Measurements from ENCODE around the gene GALK1. TPM values are rescaled to one million over a fixed set of nuclear protein-coding genes. Genes with fewer than 3 reads are reported as not detected.

Gene GALK1
- total and polyA plus RNA-seq, 9 of the 15 experiments (the other 6 are each of a cell fraction or from before 2014, with no cell fraction given), result 0.45 to 51.6 (median 17.4) TPM

GRCh38 chr17:75776386-75777295 lies 11.6 kb upstream of the GALK1 start (continued):
- TF ChIP-seq L3MBTL2 (IDR thresholded peaks at IDR 0.05) (peak; percentile 25; the same call in 1 of the 2 replicates), LARP7 (IDR thresholded peaks at IDR 0.05) (no peak), ZMIZ1 (IDR thresholded peaks at IDR 0.05; ENCODE audit: low read depth in 2 of 2, low read length in 2 of 2) (peak in 1 of 2 experiments; percentile 55; a peak in 1 of 4 replicates), HBP1 (CRISPR knock-in tag; IDR thresholded peaks at IDR 0.05) (peak; percentile 96), GABPB2 (CRISPR knock-in tag; conservative IDR thresholded peaks at IDR 0.05) (peak; percentile 93; the same call in 1 of the 2 replicates), MYNN (IDR thresholded peaks at IDR 0.05) (peak; percentile 87), MYNN (CRISPR knock-in tag; IDR thresholded peaks at IDR 0.05) (no peak), NCOA1 (IDR thresholded peaks at IDR 0.05; ENCODE audit: low read depth) (no peak), HINFP (tag; conservative IDR thresholded peaks at IDR 0.05; ENCODE audit: low read depth) (no peak), ELF1 (tag; IDR thresholded peaks at IDR 0.05) (no peak), ZNF445 (CRISPR knock-in tag; IDR thresholded peaks at IDR 0.05; ENCODE audit: low read depth) (peak; percentile 83; the same call in 1 of the 2 replicates), ZBTB8A (IDR thresholded peaks at IDR 0.05; ENCODE audit: partially characterized antibody) (no peak), MAZ (CRISPR knock-in tag; conservative IDR thresholded peaks at IDR 0.05 in 1 of 2, IDR thresholded peaks at IDR 0.05 in 1 of 2) (peak; percentile 24 to 76; a peak in 2 of 4 replicates), CBX8 (IDR thresholded peaks at IDR 0.05; ENCODE audit: borderline replicate concordance, extremely low read depth, low read depth, low read length, poor library complexity, severe bottlenecking) (no peak), ZNF449 (CRISPR knock-in tag; IDR thresholded peaks at IDR 0.05) (no peak), E2F3 (CRISPR knock-in tag; IDR thresholded peaks at IDR 0.05) (0 out of 2 replicates have a peak, but pooled peaks have one; percentile 21), BRD9 (IDR thresholded peaks at IDR 0.05; ENCODE audit: low read depth, partially characterized antibody) (no peak), ETV6 (IDR thresholded peaks at IDR 0.05; ENCODE audit: borderline replicate concordance in 1 of 2, low read depth in 2 of 2, low read length in 1 of 2) (peak in 1 of 2 experiments; percentile 40; a peak in 1 of 4 replicates), ETV6 (CRISPR knock-in tag; IDR thresholded peaks at IDR 0.05; ENCODE audit: borderline replicate concordance) (no peak)

All from K562 (cell line).